Activated T-cell treated with anti-CD3 and anti-CD28 coated beads for 24 hours (primary cell): ENCODE results near the gene ARID5A.
"Not testable (repeated sequence)": the region's sequence is repeated elsewhere in the genome, so short reads cannot be mapped to it uniquely, and the experiment has no call there.

ENCODE experiments used
- DNase-seq: peaks from one replicate; pipeline ENCODE4 v3.0.0-alpha.2; 2020; ENCODE audit warnings: low read depth

ARID5A gene

GRCh38 chr2:96541398-96542152, 5.0 kb downstream of the ARID5A start:
- DNase-seq, result no peak

- DNase-seq, result no peak
These were observed 5.9 kb downstream of the ARID5A start for GRCh38 chr2:96542357-96542977.

GRCh38 chr2:96546321-96546720, 9.8 kb downstream of the ARID5A start:
- no peak for DNase-seq

GRCh38 chr2:96546797-96547196, 10.2 kb downstream of the ARID5A start:
- DNase-seq, result no peak

GRCh38 chr2:96547203-96547641, 10.7 kb downstream of the ARID5A start:
- no peak for DNase-seq

- DNase-seq, result no peak
These were observed 11.2 kb downstream of the ARID5A start for GRCh38 chr2:96547731-96548171.

GRCh38 chr2:96548558-96549465, 12.3 kb downstream of the ARID5A start:
- no peak for DNase-seq

- DNase-seq, result no peak
These were observed 12.9 kb downstream of the ARID5A start for GRCh38 chr2:96549466-96549785.

GRCh38 chr2:96549967-96550786, 13.6 kb downstream of the ARID5A start:
- no peak for DNase-seq

- DNase-seq, result no peak
These were observed 14.4 kb downstream of the ARID5A start for GRCh38 chr2:96550787-96551604.

- no peak for DNase-seq
These were observed 15.2 kb downstream of the ARID5A start for GRCh38 chr2:96551605-96552314.

GRCh38 chr2:96552315-96553175, 16.0 kb downstream of the ARID5A start:
- DNase-seq, result no peak

GRCh38 chr2:96553176-96553956, 16.8 kb downstream of the ARID5A start:
- no peak for DNase-seq

GRCh38 chr2:96553957-96554292, 17.4 kb downstream of the ARID5A start:
- not testable (repeated sequence) for DNase-seq

- DNase-seq, result peak; percentile 58
These were observed 18.0 kb downstream of the ARID5A start for GRCh38 chr2:96554293-96555145.

GRCh38 chr2:96555146-96555610, 18.6 kb downstream of the ARID5A start:
- DNase-seq, result no peak
